Suppressor macrophage (primary cell): ENCODE measurements around the gene PAF1.
"Not testable (repeated sequence)": the region's sequence is repeated elsewhere in the genome, so short reads cannot be mapped to it uniquely, and the experiment has no call there.

Experiments used
- DNase-seq, 4 experiments: peaks; one replicate each; pipeline ENCODE4 v3.0.0-alpha.2; 2020 to 2022

Gene PAF1

DNA sequence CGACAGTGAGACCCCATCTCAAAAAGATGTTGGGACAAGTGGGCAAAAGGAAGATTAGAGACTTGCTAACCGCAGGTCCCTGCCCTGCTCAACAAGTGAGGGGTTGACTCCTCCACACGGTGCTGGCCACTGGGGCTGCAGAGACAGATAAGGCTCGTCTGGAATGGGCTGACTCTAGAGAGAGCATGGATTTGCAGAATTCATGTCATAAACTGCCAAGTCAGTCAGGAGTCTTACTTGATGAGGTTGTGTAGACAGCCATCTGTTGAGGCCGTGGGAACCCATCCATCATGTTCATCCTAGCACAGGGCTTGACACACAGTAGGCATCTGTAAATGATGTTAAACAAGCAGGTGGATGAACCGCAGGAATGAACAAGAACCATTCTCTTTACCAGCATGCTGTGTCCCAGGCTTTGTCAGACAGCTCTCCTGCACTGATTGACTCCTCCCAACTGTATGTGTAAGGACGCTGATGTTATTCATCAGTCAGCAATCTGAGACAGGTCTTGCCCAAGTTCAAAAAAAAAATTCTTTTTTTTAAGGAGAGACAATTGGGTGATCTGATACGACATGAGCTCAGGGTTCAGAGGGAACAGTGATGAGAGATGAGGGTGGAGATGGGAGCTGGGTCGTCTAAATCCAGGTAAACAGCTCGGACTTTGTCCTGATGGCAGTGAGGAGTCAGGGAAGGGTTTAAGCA, 8.8 kb downstream of the PAF1 start:
- DNase-seq: no peak

DNA sequence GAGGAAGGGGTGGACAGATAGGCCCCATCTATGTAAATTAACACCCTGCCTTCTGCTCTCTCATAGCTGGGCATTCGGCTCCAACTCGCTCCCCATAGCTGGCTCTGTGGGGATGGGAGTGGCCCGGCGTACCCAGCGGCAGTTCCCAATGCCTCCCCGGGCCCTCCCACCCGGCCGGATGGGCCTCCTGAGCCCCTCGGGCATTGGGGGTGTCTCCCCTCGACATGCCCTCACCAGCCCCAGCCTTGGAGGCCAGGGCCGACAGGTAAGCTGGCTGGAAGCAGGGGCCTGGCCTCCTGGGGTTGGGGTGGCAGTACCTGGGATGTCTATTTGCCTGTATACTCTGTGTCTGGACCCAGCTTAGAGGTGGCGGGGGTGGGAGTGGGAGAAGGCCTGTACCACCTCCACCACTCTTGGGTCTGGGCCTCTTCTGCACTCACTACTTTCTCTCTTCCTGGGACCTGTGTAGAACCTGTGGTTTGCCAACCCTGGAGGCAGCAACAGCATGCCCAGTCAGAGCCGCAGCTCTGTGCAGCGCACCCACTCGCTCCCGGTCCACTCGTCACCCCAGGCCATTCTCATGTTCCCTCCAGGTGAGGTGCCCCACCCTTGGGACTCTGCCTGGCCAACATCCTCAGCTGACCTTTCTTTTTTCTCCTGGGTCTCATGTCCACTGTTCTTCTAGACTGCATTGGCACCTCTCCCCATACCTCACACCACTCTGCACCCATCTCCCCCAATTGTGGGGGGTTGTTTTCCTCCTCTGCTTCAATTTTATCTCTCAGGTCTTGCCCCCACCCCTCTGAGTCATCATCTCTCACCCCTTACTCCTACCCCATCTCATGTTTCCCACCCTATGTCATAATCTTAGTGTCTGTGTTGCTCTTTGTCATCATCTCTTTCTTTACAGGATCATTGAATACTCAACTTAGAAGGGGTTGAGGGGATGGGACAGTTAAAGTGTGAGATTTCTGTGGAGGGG, 10.1 kb downstream of the PAF1 start:
- DNase-seq: no peak

DNA sequence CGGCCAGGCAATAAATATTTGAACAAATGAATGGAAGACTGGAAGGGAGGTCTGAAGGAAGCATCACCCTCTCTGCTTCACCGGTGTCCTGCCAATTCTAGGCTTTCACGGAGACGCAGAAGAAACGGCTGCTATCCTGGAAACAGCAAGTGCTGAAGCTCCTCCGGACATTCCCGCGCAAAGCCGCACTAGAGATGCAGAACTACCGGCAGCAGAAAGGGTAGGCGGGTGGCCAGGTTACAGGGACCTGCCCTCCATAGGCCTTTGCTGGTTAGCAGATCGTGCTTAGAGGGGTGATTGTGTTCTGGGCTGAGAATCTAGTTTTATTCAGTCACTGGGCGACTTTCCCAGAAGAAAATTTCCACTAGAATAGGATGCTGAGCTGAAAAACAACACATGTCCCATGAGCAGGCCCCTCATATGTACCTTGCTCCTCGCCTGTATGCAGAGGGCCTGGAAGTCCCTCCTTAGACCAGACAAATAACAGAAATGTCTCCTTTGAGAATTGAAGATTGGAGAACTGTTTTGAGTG, 11.0 kb downstream of the PAF1 start:
- no peak for DNase-seq

DNA sequence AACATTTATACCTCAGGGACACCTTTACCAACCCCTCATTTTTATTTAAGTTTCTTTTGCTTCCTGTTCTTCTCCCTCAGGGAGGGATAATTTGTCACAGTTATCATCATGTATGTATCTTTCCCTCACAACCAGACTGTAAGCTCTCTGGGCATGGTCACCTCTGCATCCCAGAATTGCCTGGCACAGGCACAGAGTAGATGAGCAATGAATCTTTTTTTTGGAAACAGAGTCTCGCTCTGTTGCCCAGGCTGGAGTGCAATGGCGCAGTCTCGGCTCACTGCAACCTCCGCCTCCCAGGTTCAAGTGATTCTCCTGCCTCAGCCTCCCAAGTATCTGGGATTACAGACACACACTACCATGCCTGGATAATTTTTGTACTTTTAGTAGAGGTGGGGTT, 11.5 kb downstream of the PAF1 start:
- DNase-seq: not testable (repeated sequence)

DNA sequence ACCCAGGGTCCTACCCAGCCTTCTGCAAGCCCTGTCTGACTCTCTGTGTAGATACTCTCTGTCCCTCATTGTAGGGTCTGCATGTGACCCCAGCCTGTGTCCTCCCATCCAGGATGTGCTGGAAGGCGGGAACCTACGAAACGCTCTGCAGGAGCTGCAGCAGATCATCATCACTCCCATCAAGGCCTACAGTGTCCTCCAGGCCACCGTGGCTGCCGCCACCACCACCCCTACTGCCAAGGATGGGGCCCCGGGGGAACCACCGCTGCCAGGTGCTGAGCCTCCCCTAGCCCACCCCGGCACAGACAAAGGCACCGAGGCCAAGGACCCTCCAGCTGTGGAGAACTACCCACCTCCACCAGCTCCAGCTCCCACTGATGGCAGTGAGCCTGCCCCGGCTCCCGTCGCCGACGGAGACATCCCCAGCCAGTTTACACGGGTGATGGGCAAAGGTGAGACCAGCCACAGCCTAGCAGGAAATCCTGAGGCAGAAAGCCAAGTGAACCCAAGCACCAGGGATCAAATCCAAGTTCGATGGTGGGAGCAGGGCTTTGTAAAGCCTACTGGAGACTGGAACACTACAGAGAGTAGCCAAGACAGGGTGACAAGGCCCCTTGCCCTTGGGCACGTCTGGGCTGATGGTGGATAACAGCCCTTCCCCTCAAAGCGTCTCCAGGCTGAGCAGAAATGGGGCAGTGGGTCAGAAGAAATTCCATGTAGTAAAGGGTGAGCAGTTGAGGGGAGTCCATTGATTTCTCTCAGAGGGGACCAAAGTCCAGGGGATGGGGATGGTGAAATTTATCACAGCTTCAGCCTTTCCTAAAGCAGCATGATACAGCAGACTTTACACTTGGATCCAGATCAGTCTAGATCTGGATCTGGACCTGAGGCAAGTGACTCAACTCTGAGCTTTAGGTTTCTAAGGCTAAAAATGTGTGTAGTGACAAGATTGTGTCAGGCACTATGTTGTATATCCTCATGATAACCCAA, 13.2 kb downstream of the PAF1 start:
- no peak for DNase-seq

DNA sequence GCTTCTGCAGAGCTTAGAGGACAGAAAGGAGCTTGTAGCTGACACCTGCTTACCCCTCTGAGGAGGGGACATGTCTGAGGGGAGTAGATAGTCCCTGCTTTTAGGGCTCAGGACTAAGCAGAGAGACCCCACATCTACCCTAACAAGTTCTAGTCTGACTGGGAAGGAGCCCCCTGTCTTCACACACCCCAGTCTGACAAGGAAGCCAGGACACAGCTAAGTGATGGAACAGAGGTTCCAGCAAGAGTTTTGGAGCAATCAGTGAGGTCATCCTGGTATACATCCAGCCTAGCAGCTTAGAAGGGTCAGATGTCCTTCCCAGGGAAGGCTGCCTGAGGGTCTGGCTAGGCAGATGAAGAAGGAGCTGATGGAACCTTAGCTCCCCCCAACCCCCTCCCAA, 15.0 kb downstream of the PAF1 start:
- DNase-seq: no peak

DNA sequence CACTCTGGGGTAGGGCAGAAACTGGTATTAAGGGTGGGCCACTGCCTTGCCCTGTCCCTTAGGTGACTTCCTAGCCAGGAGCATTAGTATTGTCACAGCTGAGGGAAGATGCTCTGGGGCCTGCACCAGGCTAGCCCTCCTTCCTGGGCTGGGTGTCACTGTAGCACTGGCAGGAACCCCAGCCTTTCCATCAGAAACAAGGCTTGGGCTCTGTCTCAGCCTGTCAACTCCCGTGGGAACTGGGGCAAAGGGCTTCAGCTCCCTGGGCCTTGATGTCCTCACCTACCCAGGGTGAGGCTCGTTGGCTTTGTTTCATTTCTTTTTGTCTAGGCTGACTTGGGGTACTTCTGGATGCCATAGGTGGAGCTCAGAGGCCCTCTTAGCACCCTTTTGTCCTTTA, 18.0 kb downstream of the PAF1 start:
- no peak for DNase-seq

DNA sequence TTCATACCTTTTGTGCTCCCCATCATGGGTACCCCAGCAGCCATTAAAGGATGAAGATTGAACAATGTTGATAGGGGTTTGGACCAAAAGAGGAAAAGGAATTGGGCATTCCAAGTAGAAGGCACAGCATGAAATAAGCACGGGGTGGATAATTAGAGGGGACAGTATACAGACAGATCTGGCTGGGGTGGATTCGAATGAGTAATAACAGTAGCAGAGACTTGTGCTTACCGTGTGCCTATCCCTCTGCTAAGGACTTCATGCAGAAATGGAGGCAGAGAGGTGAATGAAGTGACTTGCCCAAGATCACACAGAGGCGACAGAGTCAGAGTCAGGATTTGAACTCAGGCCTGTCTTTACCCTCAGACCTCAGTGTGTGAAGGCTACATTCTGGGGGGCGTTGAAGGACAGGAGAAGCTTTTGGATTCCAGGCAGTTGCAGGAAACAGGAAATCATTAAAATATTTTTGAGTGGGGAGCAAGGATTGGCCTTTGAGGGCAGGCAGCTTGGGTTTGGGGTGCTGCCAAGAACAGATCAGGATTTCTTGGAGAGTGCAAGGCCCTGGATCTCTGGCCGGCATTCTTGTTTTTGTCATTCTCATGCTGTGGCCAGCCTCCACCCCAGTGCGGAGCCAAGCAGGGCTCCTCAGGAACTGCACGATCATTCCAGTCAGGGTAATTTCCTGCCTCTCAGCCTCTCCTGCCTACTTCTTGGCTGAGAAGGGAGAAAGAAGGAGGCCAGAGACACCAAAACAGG, 18.7 kb downstream of the PAF1 start:
- DNase-seq: no peak

DNA sequence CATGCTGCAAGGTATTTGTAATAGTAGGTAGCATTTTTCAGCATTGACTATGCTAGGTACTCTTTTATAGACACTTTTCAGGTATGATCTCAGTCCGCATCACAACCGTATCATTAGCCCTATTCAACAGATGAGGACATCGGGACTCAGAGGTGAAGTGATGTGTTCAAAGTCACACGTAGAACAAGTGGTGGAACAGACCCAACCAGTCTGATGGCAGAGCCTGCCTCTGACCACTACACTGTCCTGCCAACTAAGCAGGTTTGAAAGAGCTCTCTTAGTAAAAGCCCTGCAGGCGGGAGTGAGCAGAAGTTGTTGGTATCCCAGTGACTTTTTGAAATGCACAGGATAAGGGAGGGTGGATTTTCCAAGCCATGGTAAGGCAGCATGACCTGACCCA, 20.2 kb downstream of the PAF1 start:
- no peak for DNase-seq

DNA sequence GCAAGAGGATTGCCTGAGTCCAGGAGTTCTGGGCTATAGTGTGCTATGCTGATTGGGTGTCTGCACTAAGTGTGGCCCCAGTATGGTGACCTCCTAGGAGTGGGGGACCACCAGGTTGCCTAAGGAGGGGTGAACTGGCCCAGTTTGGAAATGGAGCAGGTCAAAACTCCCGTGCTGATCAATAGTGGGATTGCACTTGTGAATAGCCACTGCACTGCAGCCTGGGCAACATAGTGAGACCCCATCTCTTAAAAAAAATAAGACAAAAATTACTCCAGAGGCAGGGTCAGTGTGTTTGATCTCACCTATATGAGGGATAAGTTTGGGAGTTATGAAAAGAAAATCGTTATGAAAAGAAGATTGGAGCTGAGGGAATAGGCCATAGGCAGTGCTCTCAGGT, 21.7 kb downstream of the PAF1 start:
- DNase-seq: no peak

DNA sequence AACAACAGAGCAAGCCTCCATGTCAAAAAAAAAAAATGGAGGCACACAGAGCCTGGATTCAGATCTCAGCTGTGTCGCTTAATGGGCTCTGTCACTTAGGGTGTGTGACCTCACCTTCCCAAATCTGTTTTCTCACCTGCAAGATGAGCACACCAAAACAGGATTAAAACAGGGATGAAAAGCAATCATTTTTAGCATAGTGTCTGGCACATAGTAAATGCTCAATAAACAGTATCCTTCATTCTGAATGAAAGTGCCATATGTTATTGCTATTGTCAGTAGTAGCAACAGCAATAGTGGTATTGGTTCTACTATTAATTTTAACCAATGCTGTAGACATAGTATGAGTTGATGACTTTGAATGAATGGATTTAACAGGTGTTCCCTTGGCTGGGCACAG, 25.4 kb downstream of the PAF1 start:
- no peak for DNase-seq

DNA sequence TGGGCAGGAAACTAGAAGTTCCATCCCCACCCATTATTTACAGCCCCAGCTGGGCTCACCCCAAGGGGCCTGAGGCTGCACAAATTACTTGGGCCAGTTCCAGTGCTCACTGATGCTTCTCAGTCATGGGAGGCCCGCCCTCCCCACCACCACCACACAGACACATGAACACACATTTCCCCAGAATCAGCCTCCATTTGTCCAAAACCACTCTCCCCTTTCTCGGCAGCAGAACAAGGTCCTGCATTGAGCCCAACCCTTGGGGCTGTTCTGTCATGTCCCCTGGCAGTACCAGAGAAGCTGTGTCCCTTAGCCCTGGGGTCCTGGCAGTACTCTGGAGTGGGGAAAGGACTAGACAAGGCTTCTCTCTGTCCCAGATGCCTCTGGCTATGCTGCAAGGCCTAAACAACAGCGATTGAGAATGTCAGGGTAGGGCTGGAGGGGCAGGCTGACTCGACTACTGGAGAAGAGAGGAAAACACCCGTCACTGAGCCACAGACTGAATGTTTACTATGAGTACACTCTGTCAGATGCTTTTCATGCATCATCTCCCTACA, 26.9 kb downstream of the PAF1 start:
- no peak for DNase-seq

DNA sequence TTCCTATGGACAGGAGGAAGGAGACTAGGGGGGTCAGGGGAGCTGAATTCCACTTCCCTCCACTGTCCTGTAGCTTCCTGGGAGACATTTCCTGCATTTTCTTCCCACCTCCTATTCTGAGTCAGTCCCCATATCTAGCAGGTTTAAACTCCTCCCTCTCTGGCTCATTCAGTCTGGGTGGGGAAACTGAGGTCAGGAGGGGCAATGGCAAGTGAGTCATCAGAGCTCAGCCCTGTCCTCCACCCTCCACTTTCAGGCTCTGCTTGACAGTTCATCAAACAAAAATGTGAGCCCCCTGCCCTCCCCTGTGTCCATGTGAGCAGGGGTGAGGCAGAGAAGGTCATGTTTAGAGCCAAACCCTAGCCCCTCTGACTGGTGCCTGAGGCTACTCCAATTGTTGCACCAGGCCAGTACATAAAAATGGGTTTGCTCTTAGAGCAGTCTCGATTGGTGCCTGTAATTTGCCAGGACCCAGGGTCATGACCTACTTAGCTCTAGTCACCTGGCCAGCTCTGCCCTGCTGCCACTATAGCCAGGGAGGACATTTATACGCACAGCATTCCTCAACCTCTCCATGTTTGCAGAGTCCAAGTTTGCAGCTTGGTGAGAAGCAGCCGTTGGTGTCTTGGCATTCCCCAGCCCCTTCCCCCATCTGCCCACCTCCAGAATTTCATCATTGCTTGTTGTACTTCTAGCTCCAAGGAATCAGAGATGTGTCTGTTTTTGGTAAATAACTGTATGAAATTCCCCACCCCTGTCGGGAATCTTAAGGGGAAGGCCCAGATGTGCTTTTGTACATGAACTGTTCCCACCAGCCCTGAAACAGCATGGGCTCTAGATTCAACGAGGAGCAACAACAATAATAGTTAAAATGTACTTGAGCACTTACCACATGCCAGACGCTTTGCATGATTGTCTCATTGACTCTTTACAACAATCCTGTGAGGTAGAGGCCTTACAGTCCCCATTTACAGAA, 27.9 kb downstream of the PAF1 start:
- no peak for DNase-seq

DNA sequence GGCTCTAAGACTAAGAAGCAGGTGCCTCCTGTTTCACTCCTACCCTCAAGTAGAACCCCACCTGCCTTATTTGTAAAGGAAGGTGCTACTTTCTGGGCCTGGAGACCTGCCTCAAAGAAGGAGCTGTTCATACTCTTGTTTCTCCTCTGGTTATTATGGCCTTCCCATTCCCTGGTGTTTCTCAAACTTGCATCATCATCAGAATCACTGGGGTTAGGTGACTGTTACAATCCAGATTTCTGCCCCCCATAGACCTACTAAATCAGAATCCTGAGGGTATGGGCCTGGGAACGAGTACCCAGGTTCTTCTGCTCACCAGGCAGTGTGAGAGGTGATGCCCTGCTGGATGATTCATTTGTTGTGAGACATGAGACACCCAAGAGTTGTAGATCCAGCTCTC, 30.3 kb downstream of the PAF1 start:
- DNase-seq: no peak

DNA sequence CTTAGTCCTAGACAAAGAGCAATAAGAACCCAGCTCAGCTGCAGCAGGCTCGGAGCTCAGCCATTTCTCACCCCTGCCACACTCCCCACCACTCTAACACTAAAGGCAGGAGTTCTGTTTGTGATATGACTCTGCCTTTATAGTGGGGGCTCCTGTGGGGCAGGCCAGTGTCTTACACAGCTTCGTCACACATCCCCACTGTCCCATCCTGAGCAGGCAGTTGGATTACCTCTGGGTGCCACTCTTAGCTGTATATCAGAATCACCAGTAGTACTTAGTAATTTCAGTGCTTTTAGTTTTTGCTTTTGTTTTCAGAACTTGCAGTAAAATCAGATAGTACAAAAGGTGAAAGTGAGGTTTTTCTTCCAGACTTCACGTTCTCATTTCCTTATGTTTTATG, 31.9 kb downstream of the PAF1 start:
- no peak for DNase-seq

DNA sequence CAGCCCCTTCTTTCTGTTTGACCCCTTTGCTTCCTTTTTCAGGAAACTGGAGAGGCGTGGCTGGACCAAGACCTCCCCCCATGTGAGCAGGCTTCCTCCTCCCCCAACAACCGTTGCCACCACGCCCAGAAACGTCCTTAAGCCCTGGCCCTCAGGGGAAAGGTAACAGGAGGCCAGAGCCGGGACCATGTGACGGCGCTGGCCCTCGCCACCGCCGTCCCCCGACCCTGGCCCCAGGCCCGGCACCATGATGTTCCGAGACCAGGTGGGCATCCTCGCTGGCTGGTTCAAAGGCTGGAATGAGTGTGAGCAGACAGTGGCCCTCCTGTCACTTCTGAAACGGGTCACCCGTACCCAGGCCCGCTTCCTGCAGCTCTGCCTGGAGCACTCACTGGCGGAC, 34.3 kb downstream of the PAF1 start:
- DNase-seq: no peak

DNA sequence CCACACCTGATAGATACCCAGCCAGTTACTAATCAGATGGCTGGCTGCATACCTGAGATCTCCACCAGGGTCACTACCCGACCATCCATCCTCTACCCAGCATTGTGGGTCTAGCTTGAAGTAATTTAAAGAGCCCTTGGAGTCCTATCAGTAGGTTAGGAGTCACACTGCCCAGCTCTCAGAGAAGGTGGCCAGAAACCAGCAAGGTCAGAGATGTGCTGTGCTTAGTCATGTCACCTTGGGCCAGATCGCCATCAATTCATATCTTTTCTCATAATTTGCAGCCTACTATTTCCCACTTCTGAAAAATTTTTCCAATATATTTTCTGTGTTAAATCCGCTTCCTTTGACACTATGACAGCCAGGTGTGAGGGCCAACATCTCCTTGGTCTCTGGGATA, 34.8 kb downstream of the PAF1 start:
- no peak for DNase-seq

DNA sequence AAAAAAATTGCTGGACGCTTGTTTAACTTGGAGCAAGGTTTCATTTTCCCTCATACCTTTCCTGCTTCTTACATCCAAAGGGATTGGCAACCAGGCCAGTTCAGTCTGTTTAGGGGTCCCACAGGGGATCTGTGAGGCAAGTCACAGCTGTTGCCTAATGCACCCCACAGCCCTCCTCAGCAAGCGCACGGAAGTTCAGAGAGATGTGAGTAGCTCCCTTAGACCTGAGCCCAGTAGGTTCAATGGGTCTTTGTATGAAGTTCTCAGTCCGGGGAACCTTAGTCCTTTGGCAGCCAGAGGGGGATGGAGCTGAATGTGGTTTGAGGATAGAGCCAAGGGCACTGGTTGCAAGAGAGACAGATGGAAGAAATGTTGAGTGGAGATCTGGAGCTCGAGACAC, 35.7 kb downstream of the PAF1 start:
- no peak for DNase-seq

DNA sequence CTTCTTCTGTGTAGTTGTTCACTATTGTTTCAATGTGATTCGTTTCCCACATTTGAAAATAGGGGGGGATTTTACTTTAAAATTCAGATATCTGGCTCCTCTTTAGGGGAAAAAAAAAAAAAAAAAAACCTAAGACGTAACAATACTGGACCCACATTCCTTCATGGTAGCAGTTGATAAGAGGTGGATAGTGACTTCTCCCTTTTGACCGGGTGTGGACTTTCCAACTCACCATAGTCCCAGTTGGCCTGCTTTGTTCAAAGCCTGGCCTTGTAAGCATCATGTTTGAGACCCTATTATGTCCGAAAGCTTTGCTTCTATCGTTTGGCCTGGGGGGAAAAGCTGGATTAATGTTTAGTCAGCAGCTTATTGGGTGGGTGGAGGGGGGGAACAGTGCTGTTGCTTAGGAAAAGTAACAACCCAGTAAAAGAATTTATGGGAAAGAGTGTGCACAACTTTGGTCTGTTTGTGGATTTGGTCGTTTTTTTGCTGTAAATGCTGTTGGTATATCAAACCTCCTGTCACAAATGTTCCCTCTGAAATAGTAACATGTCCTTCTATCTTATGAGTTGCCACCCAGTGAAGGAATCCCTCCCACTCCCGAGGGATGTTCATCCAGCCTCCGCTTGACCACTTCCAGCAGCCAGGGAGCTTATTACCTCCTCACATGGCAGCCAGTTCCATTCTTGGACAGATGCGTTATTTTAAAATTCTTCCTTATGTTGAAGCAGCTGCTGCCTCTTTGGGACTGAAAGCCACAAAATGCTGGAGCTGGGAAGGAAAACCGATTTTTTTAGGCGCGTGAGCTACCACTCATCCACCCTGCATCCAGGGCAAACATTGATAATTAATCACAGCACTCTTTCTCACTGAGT, 38.3 kb downstream of the PAF1 start:
- DNase-seq: no peak
